Measurements from ENCODE around the gene H2BK1. TPM values are rescaled to one million over a fixed set of nuclear protein-coding genes. Genes with fewer than 3 reads are reported as not detected.

Gene H2BK1
- total RNA-seq, 1 experiment from 2014 or later: 0.87 TPM

DNA sequence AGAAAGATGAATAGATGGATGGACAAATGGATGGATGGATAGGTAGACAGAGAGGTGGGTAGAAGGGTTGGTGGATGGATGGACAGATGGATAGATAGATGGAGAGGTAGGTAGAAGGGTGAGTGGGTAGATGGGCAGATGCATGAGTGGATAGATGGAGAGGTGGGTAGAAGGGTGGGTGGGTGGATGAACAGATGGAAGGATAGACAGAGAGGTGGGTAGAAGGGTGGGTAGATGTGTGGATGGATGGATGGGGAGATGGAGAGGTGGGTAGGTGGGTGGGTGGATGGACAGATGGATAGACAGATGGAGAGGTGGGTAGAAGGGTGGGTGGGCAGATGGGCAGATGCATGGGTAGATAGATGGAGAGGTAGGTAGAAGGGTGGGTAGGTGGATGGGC is 12.4 kb downstream of the H2BK1 start (continued):
- TF ChIP-seq, protein P1, sequence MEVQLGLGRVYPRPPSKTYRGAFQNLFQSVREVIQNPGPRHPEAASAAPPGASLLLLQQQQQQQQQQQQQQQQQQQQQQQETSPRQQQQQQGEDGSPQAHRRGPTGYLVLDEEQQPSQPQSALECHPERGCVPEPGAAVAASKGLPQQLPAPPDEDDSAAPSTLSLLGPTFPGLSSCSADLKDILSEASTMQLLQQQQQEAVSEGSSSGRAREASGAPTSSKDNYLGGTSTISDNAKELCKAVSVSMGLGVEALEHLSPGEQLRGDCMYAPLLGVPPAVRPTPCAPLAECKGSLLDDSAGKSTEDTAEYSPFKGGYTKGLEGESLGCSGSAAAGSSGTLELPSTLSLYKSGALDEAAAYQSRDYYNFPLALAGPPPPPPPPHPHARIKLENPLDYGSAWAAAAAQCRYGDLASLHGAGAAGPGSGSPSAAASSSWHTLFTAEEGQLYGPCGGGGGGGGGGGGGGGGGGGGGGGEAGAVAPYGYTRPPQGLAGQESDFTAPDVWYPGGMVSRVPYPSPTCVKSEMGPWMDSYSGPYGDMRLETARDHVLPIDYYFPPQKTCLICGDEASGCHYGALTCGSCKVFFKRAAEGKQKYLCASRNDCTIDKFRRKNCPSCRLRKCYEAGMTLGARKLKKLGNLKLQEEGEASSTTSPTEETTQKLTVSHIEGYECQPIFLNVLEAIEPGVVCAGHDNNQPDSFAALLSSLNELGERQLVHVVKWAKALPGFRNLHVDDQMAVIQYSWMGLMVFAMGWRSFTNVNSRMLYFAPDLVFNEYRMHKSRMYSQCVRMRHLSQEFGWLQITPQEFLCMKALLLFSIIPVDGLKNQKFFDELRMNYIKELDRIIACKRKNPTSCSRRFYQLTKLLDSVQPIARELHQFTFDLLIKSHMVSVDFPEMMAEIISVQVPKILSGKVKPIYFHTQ (CRISPR knock-in tag; IDR thresholded peaks at IDR 0.05): no peak
- TF ChIP-seq, protein P2, sequence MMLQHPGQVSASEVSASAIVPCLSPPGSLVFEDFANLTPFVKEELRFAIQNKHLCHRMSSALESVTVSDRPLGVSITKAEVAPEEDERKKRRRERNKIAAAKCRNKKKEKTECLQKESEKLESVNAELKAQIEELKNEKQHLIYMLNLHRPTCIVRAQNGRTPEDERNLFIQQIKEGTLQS (CRISPR knock-in tag; conservative IDR thresholded peaks at IDR 0.05): no peak
- TF ChIP-seq HMGA2 (CRISPR knock-in tag; IDR thresholded peaks at IDR 0.05): no peak

DNA sequence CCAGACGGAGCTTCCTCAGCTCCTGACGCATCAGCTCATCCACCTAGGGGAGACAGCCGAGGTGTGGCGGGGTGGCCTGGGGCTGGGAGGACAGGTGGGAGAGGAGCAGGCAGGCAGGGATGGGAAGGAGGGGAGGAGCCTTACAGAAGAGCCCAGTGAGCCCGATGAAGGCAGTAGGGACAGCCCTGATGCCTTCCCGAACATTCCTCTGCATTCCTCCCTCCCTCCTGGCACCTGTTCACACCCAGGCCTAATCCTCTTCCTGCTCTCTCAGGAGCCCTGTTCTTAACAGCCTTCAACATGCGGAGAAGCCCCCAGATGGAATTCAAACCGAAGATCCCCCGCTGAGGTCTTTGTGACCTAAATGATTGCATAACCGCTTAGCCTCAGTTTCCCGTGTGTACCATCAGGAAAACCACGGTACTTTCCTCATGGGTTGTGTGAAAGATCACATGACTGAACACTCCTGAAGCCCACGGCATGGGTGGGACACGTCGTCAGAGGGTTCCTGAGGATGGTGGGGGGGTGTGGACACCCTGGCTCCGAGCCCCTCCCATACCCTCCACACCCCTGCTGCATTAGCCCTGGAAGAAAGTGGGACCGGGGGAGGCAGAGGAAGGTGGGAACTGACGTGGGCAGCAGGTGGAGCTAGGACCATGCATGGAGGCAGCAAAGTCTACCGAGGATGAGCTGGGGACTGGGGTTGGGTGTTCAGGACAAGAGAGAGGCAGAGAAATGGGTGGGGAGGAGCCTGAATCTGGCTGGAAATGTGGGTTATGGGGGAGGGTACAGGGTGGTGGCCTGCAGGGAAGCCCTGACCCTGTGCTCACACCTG is 14.5 kb downstream of the H2BK1 start:
- Mint-ChIP-seq H3K9me3 (no peaks in the 10 kb centered on the region), H3K27ac (no peak overlapping the region), H3K36me3 (no peaks in the 10 kb centered on the region), H3K4me3 (no peak overlapping the region), H3K4me1 (peaks cover 9% of the 10 kb centered on the region), H3K27me3 (ENCODE audit: low read depth) (peaks cover 4% of the 10 kb centered on the region)
- TF ChIP-seq RELA (CRISPR knock-in tag; IDR thresholded peaks at IDR 0.05; ENCODE audit: borderline replicate concordance) (no peak), ZNF317 (CRISPR knock-in tag; IDR thresholded peaks at IDR 0.05; ENCODE audit: borderline replicate concordance, low read depth) (no peak), NFE2L1 (CRISPR knock-in tag; IDR thresholded peaks at IDR 0.05) (no peak), GABPB1 (CRISPR knock-in tag; IDR thresholded peaks at IDR 0.05) (no peak)
- TF ChIP-seq, protein P3, sequence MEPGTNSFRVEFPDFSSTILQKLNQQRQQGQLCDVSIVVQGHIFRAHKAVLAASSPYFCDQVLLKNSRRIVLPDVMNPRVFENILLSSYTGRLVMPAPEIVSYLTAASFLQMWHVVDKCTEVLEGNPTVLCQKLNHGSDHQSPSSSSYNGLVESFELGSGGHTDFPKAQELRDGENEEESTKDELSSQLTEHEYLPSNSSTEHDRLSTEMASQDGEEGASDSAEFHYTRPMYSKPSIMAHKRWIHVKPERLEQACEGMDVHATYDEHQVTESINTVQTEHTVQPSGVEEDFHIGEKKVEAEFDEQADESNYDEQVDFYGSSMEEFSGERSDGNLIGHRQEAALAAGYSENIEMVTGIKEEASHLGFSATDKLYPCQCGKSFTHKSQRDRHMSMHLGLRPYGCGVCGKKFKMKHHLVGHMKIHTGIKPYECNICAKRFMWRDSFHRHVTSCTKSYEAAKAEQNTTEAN (CRISPR knock-in tag; IDR thresholded peaks at IDR 0.05): no peak
- TF ChIP-seq, protein P4, sequence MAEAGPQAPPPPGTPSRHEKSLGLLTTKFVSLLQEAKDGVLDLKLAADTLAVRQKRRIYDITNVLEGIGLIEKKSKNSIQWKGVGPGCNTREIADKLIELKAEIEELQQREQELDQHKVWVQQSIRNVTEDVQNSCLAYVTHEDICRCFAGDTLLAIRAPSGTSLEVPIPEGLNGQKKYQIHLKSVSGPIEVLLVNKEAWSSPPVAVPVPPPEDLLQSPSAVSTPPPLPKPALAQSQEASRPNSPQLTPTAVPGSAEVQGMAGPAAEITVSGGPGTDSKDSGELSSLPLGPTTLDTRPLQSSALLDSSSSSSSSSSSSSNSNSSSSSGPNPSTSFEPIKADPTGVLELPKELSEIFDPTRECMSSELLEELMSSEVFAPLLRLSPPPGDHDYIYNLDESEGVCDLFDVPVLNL (CRISPR knock-in tag; IDR thresholded peaks at IDR 0.05; ENCODE audit: borderline replicate concordance, low read depth): no peak
- TF ChIP-seq, protein P5, sequence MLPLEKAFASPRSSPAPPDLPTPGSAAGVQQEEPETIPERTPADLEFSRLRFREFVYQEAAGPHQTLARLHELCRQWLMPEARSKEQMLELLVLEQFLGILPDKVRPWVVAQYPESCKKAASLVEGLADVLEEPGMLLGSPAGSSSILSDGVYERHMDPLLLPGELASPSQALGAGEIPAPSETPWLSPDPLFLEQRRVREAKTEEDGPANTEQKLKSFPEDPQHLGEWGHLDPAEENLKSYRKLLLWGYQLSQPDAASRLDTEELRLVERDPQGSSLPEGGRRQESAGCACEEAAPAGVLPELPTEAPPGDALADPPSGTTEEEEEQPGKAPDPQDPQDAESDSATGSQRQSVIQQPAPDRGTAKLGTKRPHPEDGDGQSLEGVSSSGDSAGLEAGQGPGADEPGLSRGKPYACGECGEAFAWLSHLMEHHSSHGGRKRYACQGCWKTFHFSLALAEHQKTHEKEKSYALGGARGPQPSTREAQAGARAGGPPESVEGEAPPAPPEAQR (CRISPR knock-in tag; IDR thresholded peaks at IDR 0.05): no peak
- ATAC-seq (peak; percentile 64), DNase-seq (ENCODE audit: low spot score) (peak; percentile 22)
- ChIA-PET CTCF (interaction anchor here (0.5 to 1.1 kb wide), 8 partner anchors 10 to 109 kb away, joined by 3 to 8 read pairs (median 3); partner anchors contain the start of gene ABCF2), POLR2A (no interaction called here)

DNA sequence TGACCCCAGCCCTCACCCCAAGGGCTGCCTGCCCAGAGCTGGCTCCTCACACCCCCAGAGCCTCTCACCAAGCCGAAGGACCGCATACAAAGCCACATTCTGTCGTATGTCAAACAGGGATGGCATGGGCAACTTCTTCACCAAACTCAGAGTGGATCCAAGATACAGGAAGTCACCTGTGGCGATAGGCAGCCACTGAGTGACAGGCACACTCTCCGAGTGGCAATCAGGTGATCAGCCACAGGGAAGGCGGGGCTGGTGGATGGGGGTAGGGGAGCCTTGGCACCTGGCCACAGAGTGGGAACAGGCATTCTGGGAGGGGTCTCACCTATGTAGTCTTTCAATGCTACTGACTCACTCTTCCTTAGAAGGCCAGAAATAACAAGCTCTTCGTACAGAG is 16.1 kb downstream of the H2BK1 start:
- H3K4me1 Mint-ChIP-seq: peaks cover 5% of the 10 kb centered on the region; the same call in 1 of the 2 replicates
- POLR2A ChIA-PET: no interaction called here
- H3K4me3 Mint-ChIP-seq: no peak overlapping the region
- H3K9me3 Mint-ChIP-seq: no peaks in the 10 kb centered on the region
- H3K36me3 Mint-ChIP-seq: no peaks in the 10 kb centered on the region
- H3K27ac Mint-ChIP-seq: no peak overlapping the region
- CTCF ChIA-PET: interaction anchor here (1.1 to 1.5 kb wide), 2 partner anchors 19 to 50 kb away, joined by 3 read pairs; no protein-coding TSS in a partner anchor
- peaks cover 4% of the 10 kb centered on the region for H3K27me3 Mint-ChIP-seq (ENCODE audit: low read depth)
- DNase-seq (ENCODE audit: low spot score) (no peak), ATAC-seq (no peak)
- TF ChIP-seq, protein P6, sequence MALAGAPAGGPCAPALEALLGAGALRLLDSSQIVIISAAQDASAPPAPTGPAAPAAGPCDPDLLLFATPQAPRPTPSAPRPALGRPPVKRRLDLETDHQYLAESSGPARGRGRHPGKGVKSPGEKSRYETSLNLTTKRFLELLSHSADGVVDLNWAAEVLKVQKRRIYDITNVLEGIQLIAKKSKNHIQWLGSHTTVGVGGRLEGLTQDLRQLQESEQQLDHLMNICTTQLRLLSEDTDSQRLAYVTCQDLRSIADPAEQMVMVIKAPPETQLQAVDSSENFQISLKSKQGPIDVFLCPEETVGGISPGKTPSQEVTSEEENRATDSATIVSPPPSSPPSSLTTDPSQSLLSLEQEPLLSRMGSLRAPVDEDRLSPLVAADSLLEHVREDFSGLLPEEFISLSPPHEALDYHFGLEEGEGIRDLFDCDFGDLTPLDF (CRISPR knock-in tag; IDR thresholded peaks at IDR 0.05): no peak
- TF ChIP-seq ZNF219 (CRISPR knock-in tag; IDR thresholded peaks at IDR 0.05; ENCODE audit: borderline replicate concordance) (no peak), GRHL2 (CRISPR knock-in tag; IDR thresholded peaks at IDR 0.05; ENCODE audit: insufficient replicate concordance, severe bottlenecking) (no peak), RELA (CRISPR knock-in tag; IDR thresholded peaks at IDR 0.05; ENCODE audit: borderline replicate concordance) (no peak), ZNF232 (CRISPR knock-in tag; IDR thresholded peaks at IDR 0.05) (no peak), SOX15 (CRISPR knock-in tag; IDR thresholded peaks at IDR 0.05) (no peak), ZNF671 (CRISPR knock-in tag; IDR thresholded peaks at IDR 0.05) (no peak)
- TF ChIP-seq, protein P7, sequence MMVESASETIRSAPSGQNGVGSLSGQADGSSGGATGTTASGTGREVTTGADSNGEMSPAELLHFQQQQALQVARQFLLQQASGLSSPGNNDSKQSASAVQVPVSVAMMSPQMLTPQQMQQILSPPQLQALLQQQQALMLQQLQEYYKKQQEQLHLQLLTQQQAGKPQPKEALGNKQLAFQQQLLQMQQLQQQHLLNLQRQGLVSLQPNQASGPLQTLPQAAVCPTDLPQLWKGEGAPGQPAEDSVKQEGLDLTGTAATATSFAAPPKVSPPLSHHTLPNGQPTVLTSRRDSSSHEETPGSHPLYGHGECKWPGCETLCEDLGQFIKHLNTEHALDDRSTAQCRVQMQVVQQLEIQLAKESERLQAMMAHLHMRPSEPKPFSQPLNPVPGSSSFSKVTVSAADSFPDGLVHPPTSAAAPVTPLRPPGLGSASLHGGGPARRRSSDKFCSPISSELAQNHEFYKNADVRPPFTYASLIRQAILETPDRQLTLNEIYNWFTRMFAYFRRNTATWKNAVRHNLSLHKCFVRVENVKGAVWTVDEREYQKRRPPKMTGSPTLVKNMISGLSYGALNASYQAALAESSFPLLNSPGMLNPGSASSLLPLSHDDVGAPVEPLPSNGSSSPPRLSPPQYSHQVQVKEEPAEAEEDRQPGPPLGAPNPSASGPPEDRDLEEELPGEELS (CRISPR knock-in tag; IDR thresholded peaks at IDR 0.05): no peak
- TF ChIP-seq, protein P8, sequence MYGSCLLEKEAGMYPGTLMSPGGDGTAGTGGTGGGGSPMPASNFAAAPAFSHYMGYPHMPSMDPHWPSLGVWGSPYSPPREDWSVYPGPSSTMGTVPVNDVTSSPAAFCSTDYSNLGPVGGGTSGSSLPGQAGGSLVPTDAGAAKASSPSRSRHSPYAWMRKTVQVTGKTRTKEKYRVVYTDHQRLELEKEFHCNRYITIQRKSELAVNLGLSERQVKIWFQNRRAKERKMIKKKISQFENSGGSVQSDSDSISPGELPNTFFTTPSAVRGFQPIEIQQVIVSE (CRISPR knock-in tag; IDR thresholded peaks at IDR 0.05; ENCODE audit: borderline replicate concordance): no peak
- TF ChIP-seq, protein P9, sequence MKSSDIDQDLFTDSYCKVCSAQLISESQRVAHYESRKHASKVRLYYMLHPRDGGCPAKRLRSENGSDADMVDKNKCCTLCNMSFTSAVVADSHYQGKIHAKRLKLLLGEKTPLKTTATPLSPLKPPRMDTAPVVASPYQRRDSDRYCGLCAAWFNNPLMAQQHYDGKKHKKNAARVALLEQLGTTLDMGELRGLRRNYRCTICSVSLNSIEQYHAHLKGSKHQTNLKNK (CRISPR knock-in tag; IDR thresholded peaks at IDR 0.05): no peak

All from WTC11 (cell line).